Stimulated activated CD4-positive, alpha-beta T cell treated with anti-CD3 and anti-CD28 coated beads, TNF-alpha, amount 100 ng/mL, for 48 hours (primary cell): ENCODE data around the gene TFEC.
"Not testable (repeated sequence)": the region's sequence is repeated elsewhere in the genome, so short reads cannot be mapped to it uniquely, and the experiment has no call there.

Source experiments
- DNase-seq, 3 donors: peaks; one replicate each; pipeline ENCODE4 v3.0.0-alpha.2; 2020; ENCODE audit warnings: low read depth in 3 of 3

The TFEC gene

DNA sequence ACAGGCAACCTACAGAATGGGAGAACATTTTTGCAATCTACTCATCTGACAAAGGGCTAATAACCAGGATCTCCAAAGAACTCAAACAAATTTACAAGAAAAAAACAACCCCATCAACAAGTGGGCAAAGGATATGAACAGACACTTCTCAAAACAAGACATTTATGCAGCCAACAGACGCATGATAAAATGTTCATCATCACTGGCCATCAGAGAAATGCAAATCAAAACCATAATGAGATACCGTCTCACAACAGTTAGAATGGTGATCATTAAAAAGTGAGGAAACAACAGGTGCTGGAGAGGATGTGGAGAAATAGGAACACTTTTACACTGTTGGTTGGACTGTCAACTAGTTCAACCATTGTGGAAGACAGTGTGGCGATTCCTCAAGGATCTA, 100.8 kb downstream of the TFEC start:
- not testable (repeated sequence) for DNase-seq

DNA sequence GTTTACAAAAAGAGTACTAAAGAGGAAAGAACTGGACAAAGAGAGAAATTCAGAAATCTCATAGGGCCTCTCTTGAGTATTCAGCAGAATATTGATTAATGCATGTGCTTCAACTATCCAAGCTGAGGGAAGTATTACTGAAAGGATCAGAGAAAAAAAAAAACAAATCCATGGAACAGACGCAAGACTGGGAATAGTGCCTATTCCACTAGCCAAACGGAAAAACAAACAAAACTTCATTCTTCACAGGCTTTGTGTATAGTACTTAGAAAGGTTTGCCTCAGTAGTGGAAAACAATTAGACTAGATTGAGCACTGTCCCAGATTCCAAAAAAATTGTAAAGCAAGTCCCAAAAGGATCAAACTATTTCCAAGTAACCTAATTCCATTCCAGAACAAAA, 106.2 kb downstream of the TFEC start:
- DNase-seq: no peak

DNA sequence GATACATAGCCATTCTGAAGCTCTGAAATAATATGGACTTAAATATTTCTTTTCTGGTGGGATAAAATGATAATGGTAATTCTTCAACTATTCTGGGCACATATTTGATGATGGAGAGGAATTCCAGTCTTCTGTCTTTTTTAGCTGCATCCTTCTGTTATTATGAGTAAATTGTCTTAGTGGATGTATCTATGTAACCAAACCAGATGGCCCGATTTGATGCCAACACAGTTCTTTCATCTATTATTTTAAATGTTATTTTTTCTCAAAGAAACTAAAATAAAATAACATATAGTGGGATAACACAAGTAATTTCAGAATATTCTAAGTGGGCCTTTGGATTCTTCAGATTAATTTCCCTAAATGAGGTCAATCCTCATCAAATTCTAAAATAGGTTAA, 110.2 kb downstream of the TFEC start:
- no peak for DNase-seq

DNA sequence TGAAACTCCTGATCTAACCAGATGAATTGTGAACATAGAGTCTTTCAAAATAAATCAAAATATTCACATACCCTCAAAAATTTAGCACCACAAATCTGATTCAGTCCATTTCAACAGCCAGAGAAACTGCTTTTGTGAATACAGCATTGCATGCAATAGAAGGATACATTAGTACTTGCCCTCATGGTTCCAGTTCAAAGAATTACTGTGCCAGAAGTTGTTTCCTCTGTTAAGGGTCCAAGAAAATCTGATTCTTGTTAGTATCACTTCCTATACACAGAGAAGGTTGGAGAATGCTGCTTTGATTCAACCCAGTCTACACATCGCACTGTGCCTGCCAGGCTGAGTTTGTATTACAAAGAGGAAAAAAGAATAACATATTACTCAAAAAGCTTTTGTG, 115.6 kb downstream of the TFEC start:
- no peak for DNase-seq

DNA sequence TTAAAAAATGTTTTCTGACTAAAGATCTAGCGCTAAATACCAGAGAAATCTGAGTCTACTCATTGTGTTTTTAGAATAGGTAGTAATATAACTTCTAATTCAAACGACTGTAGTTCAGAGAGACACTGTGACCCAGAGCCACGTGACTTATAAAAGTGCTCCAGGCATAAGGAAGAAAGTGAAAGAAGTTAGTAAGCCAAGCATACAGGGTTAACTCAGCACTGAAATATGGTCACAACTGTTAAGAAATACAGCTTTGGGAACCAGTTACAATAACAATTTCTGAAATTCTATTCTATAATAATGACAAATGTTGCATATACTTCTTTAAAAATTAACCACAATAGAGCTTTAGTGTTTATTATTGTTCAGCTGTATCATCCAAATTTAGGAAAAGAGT, 119.1 kb downstream of the TFEC start:
- DNase-seq: no peak

DNA sequence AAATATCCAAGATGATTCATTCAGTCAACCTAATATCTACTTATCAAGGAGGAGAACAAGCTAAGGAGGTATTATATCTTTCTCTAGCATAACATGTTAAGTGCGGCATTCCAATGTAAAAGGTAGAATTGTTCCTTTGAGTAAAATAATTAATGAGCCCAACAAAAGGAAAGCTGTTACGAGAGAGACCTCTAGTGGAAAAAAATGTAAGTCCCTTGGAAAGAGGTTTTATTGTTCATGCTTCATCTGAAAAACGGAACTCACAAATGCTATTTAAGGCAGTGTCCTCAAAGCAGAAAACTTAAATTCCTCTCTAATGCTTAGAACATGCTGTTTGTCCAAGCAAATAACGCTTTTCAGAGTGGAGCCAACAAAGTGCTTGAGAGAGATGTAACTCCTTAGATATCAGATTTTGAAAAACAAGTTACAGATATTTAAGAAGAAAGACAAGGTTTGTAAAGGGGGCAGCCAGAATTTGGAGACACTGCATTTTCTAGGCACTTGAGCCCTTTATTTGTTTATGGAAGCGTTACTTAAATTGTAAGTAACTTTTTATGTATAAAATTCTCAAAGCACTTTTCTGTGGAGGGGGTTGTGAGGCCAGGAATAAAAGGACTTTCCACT, 119.9 kb downstream of the TFEC start:
- DNase-seq: no peak

DNA sequence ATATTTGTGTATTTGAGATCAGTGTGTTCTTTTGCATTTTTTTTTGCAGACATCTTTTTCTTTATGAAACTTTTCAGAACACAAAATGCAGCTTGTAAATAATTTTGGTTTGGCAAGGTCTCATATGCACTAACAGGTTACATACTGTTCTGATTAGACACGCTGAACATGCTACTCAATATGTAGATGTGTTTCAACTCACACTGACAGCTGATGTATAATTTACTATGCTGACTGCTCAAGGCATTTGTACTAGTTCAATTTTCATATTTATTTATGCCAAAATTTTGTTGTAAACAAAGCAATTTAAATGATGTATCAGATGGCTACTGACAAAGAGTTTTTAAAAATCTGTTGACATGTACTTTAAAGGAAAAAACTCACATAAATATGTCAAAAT, 123.8 kb downstream of the TFEC start:
- DNase-seq: no peak

DNA sequence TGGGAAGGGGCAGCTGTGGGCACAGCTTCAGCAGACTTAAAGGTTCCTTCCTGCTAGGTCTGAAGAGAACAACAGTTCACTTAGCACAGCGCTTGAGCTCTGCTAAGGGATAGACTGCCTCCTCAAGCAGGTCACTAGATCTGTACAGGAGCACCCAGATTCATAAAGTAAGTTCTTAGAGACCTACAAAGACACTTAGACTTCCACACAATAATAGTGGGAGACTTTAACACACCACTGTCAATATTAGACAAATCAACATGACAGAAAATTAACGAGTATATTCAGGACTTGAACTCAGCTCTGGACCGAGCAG, 140.9 kb downstream of the TFEC start:
- DNase-seq: no peak

DNA sequence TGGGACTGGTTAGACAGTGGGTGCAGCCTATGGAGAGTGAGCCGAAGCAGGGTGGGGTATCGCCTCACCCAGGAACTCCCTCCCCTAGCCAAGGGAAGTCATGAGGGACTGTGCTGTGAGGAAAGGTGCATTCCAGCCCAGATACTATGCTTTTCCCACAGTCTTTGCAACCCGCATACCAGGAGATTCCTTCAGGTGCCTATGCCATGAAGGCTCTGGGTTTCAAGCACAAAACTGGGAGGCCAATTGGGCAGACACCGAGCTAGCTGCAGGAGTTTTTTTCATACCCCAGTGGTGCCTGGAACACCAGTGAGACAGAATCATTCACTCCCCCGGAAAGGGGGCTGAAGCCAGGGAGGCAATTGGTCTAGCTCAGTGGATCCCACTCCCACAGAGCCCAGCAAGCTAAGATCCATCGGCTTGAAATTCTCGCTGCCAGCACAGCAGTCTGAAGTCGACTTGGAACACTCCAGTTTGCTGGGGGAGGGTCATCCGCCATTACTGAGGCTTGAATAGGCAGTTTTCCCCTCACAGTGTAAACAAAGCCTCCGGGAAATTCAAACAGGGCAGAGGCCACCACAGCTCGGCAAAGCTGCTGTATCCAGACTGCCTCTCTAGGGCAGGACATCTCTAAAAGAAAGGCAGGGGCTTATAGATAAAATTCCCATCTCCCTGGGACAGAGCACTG, 141.4 kb downstream of the TFEC start:
- DNase-seq: no peak

DNA sequence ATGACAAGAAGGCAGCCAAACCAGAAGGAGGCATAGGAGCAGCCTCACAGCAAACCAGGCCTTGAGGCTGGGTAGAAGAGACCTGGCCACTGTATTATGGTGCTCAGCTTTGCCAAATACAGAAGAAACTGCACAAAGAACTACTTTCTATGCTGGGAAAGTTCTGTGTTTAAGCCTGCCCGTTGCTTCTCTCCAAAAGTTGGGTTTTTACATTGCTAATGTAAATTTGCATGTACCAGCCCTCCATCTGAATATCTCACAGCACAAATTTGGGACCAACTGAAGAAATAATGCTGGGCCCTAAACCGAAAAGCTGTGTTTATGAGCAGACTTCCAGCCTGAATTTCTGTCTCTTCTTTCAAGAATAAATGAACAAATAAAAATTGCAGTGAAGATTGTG, 145.0 kb downstream of the TFEC start:
- DNase-seq: no peak
